Upper lobe of right lung (tissue), 1 donor: ENCODE results near the gene TBC1D22A. TPM values are rescaled to one million over a fixed set of nuclear protein-coding genes. Genes with fewer than 3 reads are reported as not detected.

ENCODE experiments used
- ATAC-seq: fragments of 200-7000 bp; cut with Tn5 transposase; one replicate; pipeline ENCODE4 v1.9.1; 2020; ENCODE audit warnings: mild to moderate bottlenecking, moderate library complexity
- DNase-seq: peaks from one replicate; pipeline ENCODE4 v3.0.0-alpha.2; 2020
- H3K27ac ChIP-seq: fragments of 200-600 bp; one replicate; pipeline ENCODE4 v1.8.0; 2022
- H3K27me3 ChIP-seq: fragments of 200-600 bp; one replicate; pipeline ENCODE4 v1.8.0; 2022; ENCODE audit warnings: mild to moderate bottlenecking
- H3K36me3 ChIP-seq: fragments of 200-600 bp; one replicate; pipeline ENCODE4 v1.8.0; 2022
- H3K4me1 ChIP-seq: fragments of 200-600 bp; one replicate; pipeline ENCODE4 v1.8.0; 2022
- H3K4me3 ChIP-seq: fragments of 200-600 bp; one replicate; pipeline ENCODE4 v1.8.0; 2022; ENCODE audit warnings: mild to moderate bottlenecking
- H3K9me3 ChIP-seq: fragments of 200-600 bp; one replicate; pipeline ENCODE4 v1.8.0; 2022
- intact Hi-C: fragments of 100-400 bp; cut with DNase I; formaldehyde crosslinking; loops from one replicate; pipeline ENCODE4 v1.11.0; 2022
- total RNA-seq: library from RNA; stranded (reverse); fragmentation: NEBNext Ultra II Directional; extraction: Animal tissue kit (Norgen Biotek cat#: 25700); gene quantifications from one replicate; pipeline ENCODE4 v1.2.1, GENCODE V29; 2021
- TF ChIP-seq, protein P1 (sequence below): fragments of 200-600 bp; IDR thresholded peaks from one replicate; pipeline ENCODE4 v1.8.0; 2022; ENCODE audit warnings: antibody characterized with exemption
- donor health status: DM: no; HTN: yes; CAD: no; lungs with severe emphysema.

TBC1D22A gene
- total RNA-seq, 1 donor from 2014 or later, result 31.3 TPM

- TF ChIP-seq, protein P1, sequence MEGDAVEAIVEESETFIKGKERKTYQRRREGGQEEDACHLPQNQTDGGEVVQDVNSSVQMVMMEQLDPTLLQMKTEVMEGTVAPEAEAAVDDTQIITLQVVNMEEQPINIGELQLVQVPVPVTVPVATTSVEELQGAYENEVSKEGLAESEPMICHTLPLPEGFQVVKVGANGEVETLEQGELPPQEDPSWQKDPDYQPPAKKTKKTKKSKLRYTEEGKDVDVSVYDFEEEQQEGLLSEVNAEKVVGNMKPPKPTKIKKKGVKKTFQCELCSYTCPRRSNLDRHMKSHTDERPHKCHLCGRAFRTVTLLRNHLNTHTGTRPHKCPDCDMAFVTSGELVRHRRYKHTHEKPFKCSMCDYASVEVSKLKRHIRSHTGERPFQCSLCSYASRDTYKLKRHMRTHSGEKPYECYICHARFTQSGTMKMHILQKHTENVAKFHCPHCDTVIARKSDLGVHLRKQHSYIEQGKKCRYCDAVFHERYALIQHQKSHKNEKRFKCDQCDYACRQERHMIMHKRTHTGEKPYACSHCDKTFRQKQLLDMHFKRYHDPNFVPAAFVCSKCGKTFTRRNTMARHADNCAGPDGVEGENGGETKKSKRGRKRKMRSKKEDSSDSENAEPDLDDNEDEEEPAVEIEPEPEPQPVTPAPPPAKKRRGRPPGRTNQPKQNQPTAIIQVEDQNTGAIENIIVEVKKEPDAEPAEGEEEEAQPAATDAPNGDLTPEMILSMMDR, result no peak
- Histone ChIP-seq H3K4me3 (peak overlapping the region; percentile 87), H3K4me1 (peaks cover 60% of the 10 kb centered on the region), H3K36me3 (no peaks in the 10 kb centered on the region), H3K27ac (peak overlapping the region; percentile 65), H3K27me3 (no peaks in the 10 kb centered on the region), H3K9me3 (no peaks in the 10 kb centered on the region)
- no peak for DNase-seq
- intact Hi-C loops, result no loop called here
- no peak for ATAC-seq
Measured at GRCh38 chr22:46735747-46736608, 26.5 kb upstream of the TBC1D22A start.

DNA sequence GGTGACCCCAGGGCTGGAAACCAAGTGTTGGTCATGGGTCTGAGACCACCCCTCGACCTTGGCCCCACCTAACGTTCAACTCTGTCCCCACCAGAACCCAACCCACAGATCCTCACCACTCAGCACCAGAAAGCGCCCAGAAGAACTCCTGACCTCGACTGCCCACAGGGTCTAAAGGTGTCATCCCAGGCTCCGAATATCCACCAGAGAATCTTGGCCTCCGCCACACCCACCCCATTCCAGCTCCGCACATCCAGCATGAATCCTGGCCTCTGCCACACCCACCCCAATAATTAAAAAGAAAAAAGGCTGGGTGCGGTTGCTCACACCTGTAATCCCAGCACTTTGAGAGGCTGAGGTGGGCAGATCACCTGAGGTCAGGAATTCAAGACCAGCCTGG lies 25.7 kb upstream of the TBC1D22A start:
- DNase-seq (no peak), ATAC-seq (no peak)
- peaks cover 53% of the 10 kb centered on the region for H3K4me1 ChIP-seq
- H3K9me3 ChIP-seq, result no peaks in the 10 kb centered on the region
- no peaks in the 10 kb centered on the region for H3K36me3 ChIP-seq
- intact Hi-C loops, result no loop called here
- H3K27me3 ChIP-seq, result no peaks in the 10 kb centered on the region
- H3K27ac ChIP-seq, result peak overlapping the region; percentile 65
- H3K4me3 ChIP-seq, result peak overlapping the region; percentile 87
- TF ChIP-seq, protein P1, result no peak

DNA sequence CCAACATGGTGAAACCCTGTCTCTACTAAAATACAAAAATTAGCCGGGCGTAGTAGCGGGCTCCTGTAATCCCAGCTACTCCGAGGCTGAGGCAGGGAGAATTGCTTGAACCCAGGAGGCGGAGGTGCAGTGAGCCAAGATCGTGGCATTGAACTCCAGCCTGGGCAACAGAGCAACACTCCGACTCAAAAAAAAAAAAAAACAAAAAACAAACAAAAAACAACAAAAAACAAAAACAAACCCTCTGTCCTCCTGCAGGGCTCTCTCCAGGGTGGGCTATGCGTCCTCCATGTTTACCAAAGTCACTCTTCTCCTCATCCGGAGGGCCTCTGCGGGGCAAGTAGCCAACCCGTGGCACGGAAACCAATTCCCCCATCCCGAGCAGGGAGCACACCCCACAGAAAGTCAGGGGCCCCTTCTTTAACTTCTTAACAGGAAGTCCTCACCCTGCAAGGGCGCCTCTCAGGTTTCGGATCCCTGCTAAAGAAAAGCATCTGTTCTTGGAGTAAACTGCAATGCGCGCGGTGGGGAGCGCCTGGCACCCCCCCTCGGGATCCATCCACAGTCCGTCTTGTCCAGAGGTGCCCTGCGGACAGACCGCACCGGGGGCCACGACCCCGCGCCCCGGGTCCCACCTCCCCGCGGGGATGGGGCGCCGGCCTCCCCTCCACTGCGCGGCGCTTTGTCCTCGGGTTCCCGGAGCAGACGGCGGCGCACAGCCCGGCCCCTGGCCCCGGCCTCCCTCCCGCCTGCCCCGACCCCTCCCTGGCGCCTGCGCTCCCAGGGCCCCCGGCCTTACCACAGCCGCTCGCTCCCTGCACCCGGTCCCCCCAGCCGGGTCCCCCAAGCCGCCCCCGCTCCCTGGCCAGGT lies 25.1 kb upstream of the TBC1D22A start:
- Histone ChIP-seq H3K27me3 (no peaks in the 10 kb centered on the region), H3K27ac (peak overlapping the region; percentile 84), H3K9me3 (no peaks in the 10 kb centered on the region), H3K36me3 (no peaks in the 10 kb centered on the region), H3K4me3 (peak overlapping the region; percentile 87), H3K4me1 (peaks cover 49% of the 10 kb centered on the region)
- no peak for DNase-seq
- TF ChIP-seq, protein P1, result no peak
- intact Hi-C loops, result no loop called here
- ATAC-seq, result peak; percentile 21

GRCh38 chr22:46737976-46738646 lies 24.3 kb upstream of the TBC1D22A start, which contains the start of gene CERK:
TSS of gene CERK (minus strand) at chr22:46738252. CDS start at chr22:46738148, 104 bp downstream.
- ATAC-seq (peak; percentile 80), DNase-seq (peak; percentile 85)
- H3K4me1 ChIP-seq, result peaks cover 49% of the 10 kb centered on the region
- TF ChIP-seq, protein P1, result no peak
- no peaks in the 10 kb centered on the region for H3K9me3 ChIP-seq
- no peaks in the 10 kb centered on the region for H3K36me3 ChIP-seq
- peak within 1 kb of the TSS; percentile 87 for H3K4me3 ChIP-seq
- H3K27me3 ChIP-seq, result no peaks in the 10 kb centered on the region
- peak within 1 kb of the TSS; percentile 84 for H3K27ac ChIP-seq
- intact Hi-C loops, result no loop called here

GRCh38 chr22:46738647-46739093 lies 23.8 kb upstream of the TBC1D22A start:
- DNase-seq (no peak), ATAC-seq (no peak)
- H3K27ac ChIP-seq, result peak overlapping the region; percentile 82
- H3K36me3 ChIP-seq, result no peaks in the 10 kb centered on the region
- peaks cover 44% of the 10 kb centered on the region for H3K4me1 ChIP-seq
- intact Hi-C loops, result no loop called here
- TF ChIP-seq, protein P1, result no peak
- H3K4me3 ChIP-seq, result peak overlapping the region; percentile 87
- no peaks in the 10 kb centered on the region for H3K9me3 ChIP-seq
- no peaks in the 10 kb centered on the region for H3K27me3 ChIP-seq
